Prostate gland (tissue), 2 donors: ENCODE measurements around the gene LDHA.

Experiments used
- CTCF ChIP-seq, 4 experiments: fragments of 200-600 bp in 2 of 4; fragments of 450-650 bp in 2 of 4; sonication (generic) in 2 of 4; IDR thresholded peaks; 1 replicate in 3 of 4; 2 replicates in 1 of 4; pipeline ENCODE4 v1.5.1; 2016 to 2019; ENCODE audit warnings: antibody characterized with exemption in 4 of 4, mild to moderate bottlenecking in 2 of 4, moderate library complexity in 2 of 4
- POLR2A ChIP-seq: fragments of 450-650 bp; IDR thresholded peaks from one replicate; pipeline ENCODE4 v1.6.1; 2016; ENCODE audit warnings: antibody characterized with exemption, mild to moderate bottlenecking
- POLR2AphosphoS5 ChIP-seq: sonication (generic); formaldehyde crosslinking; IDR thresholded peaks from one replicate; pipeline ENCODE4 v1.6.1; 2017; ENCODE audit warnings: antibody characterized with exemption

- no peak for TF ChIP-seq CTCF (IDR thresholded peaks at IDR 0.05)
- TF ChIP-seq POLR2A, result no peak
- TF ChIP-seq POLR2AphosphoS5, result no peak
These were observed 768 bp downstream of the LDHA start for GRCh38 chr11:18394928-18395734.
